Erythroblast (primary cell): Measurements from ENCODE around the gene ERGIC3.

Source experiments
- GATA1 ChIP-seq: IDR thresholded peaks from 2 replicates; pipeline ENCODE4 v1.6.1; 2011; ENCODE audit warnings: low read depth, mild to moderate bottlenecking, control low read depth, low read length, moderate library complexity
- POLR2A ChIP-seq: IDR thresholded peaks from 2 replicates; pipeline ENCODE4 v1.6.1; 2011; ENCODE audit warnings: mild to moderate bottlenecking, low read length

GRCh38 chr20:35547329-35547728, 5.5 kb downstream of the ERGIC3 start:
- no peak for TF ChIP-seq POLR2A
- TF ChIP-seq GATA1: no peak
